Measurements from ENCODE around the gene PLCB4. TPM values are rescaled to one million over a fixed set of nuclear protein-coding genes. Genes with fewer than 3 reads are reported as not detected.

Gene PLCB4
- total RNA-seq, 1 donor from 2014 or later = 1.6 TPM

DNA sequence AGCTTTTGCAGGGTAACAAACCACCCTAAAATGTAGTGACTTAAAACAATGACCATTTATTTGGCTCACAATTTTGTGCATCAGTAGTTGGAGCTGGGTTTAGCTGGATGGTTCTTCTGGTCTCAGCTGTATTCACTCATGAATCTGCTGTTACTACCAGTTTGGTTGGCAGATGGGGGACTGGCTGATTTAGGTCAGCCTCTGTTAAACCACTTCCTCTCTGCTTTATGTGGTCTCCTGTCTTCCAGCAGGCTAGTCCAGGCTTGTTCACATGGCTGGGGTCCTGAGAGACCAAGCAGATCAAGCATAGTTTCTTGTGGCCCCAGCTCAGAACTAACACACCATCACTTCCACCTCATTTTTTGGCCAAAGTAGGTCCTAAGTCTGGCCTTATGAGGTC, 378.3 kb downstream of the PLCB4 start:
- Histone ChIP-seq H3K4me3 (ENCODE audit: low read depth, low read length) (no peak overlapping the region), H3K27me3 (ENCODE audit: control insufficient read depth, insufficient read depth, low read length) (no peaks in the 10 kb centered on the region), H3K36me3 (ENCODE audit: control insufficient read depth, insufficient read depth, low read length) (no peaks in the 10 kb centered on the region)
- TF ChIP-seq, protein P1, sequence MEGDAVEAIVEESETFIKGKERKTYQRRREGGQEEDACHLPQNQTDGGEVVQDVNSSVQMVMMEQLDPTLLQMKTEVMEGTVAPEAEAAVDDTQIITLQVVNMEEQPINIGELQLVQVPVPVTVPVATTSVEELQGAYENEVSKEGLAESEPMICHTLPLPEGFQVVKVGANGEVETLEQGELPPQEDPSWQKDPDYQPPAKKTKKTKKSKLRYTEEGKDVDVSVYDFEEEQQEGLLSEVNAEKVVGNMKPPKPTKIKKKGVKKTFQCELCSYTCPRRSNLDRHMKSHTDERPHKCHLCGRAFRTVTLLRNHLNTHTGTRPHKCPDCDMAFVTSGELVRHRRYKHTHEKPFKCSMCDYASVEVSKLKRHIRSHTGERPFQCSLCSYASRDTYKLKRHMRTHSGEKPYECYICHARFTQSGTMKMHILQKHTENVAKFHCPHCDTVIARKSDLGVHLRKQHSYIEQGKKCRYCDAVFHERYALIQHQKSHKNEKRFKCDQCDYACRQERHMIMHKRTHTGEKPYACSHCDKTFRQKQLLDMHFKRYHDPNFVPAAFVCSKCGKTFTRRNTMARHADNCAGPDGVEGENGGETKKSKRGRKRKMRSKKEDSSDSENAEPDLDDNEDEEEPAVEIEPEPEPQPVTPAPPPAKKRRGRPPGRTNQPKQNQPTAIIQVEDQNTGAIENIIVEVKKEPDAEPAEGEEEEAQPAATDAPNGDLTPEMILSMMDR (IDR thresholded peaks at IDR 0.05; ENCODE audit: insufficient read depth, low read length, severe bottlenecking) = no peak
- no peak for FAIRE-seq
- no peak for DNase-seq (ENCODE audit: low read depth)

DNA sequence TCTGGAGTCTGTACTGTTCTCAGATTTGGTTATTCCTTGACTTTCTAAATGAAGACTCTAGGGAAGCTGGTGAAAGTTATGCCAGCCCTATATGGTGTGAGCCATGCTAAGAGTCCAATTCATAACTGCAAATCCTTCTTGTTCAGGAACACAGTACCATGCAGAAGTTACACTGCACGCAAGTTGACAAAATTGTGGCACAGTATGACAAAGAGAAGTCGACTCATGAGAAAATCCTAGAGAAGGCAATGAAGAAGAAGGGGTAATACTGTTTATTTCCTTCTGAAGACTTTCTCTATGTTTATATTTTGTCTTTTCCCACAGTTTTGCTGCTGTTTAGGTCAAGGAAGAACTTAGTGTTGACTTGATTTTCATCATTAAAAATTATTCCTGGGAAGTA, 384.3 kb downstream of the PLCB4 start:
- H3K36me3 ChIP-seq (ENCODE audit: control insufficient read depth, insufficient read depth, low read length) = no peaks in the 10 kb centered on the region
- TF ChIP-seq, protein P1 (IDR thresholded peaks at IDR 0.05; ENCODE audit: insufficient read depth, low read length, severe bottlenecking) = no peak
- H3K27me3 ChIP-seq (ENCODE audit: control insufficient read depth, insufficient read depth, low read length) = no peaks in the 10 kb centered on the region
- FAIRE-seq (no peak), DNase-seq (ENCODE audit: low read depth) (no peak)
- no peak overlapping the region for H3K4me3 ChIP-seq (ENCODE audit: low read depth, low read length)

DNA sequence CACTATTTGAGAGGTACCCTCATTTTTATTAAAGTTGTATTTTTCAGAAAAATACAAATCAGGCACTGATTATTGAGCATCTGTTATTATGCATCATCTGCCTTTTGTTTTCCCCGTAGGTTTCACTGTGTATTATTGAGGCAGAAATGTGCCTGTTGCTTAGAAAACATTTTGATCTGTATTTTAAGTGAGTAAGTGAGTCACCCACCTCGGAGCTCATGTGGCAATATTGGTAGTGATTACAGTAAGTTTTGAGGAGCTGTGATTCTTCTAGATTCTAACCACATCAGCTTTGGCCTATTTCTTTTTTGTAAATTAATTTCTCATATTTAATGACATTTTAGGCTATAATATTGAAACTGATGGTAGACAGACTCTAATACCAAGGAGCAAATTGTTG, 385.9 kb downstream of the PLCB4 start:
- Histone ChIP-seq H3K4me3 (ENCODE audit: low read depth, low read length) (no peak overlapping the region), H3K36me3 (ENCODE audit: control insufficient read depth, insufficient read depth, low read length) (no peaks in the 10 kb centered on the region), H3K27me3 (ENCODE audit: control insufficient read depth, insufficient read depth, low read length) (no peaks in the 10 kb centered on the region)
- peak; percentile 12 for DNase-seq (ENCODE audit: low read depth)
- FAIRE-seq = no peak
- TF ChIP-seq, protein P1 (IDR thresholded peaks at IDR 0.05; ENCODE audit: insufficient read depth, low read length, severe bottlenecking) = no peak

DNA sequence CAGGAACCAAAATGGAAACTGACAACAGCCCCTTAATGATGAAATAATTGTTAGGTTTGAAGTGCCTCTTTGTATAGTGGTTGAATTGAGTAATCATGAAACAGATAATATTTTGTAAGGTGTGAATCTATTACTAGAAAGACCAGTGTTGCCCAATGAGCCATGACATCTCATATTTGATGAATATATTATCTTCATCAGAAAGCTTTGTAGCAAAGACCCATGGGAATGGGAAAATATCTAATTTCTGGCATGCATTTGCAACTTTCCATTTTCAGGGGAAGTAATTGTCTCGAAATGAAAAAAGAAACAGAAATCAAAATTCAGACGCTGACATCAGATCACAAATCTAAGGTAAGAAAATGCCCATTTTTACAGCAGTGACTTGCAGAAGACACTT, 388.2 kb downstream of the PLCB4 start:
- H3K36me3 ChIP-seq (ENCODE audit: control insufficient read depth, insufficient read depth, low read length) = no peaks in the 10 kb centered on the region
- DNase-seq (ENCODE audit: low read depth) = no peak
- no peaks in the 10 kb centered on the region for H3K27me3 ChIP-seq (ENCODE audit: control insufficient read depth, insufficient read depth, low read length)
- FAIRE-seq = no peak
- no peak overlapping the region for H3K4me3 ChIP-seq (ENCODE audit: low read depth, low read length)
- TF ChIP-seq, protein P1 (IDR thresholded peaks at IDR 0.05; ENCODE audit: insufficient read depth, low read length, severe bottlenecking) = no peak

DNA sequence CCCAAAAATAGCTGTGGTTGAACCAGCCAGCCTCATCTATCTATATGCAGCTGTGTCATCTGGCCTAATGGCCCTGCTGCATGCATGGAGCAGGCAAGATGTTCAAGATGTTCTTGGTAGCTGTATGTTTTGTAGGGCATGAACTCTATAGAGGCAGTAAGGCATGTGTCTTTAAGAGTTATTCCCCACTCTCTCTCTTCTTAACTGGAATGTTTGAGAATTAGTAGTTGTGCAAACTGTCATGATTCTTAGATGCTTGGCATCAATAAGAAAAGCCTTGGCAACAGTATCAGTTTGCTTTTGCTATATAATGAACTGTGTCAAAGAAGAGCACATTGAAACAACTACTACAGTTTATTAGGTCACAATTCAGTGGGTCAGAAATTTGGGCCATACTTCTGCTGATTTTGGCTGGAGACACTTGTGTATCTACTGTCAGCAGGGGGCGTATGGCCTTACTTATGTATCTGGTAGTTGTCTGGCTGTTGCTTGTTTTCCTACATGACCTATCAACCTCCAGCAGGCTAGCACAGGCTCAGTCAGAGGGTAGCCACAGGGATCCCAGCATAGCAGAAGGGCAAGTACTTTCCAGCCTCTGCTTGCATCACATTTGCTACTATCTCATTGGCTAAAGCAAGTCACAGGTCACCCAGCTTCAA, 389.4 kb downstream of the PLCB4 start:
- FAIRE-seq (no peak), DNase-seq (ENCODE audit: low read depth) (peak; percentile 80)
- no peaks in the 10 kb centered on the region for H3K36me3 ChIP-seq (ENCODE audit: control insufficient read depth, insufficient read depth, low read length)

More for the DNA sequence above, 389.4 kb downstream of the PLCB4 start:
- TF ChIP-seq, protein P1 (IDR thresholded peaks at IDR 0.05; ENCODE audit: insufficient read depth, low read length, severe bottlenecking) = peak; percentile 56
- Histone ChIP-seq H3K4me3 (ENCODE audit: low read depth, low read length) (no peak overlapping the region), H3K27me3 (ENCODE audit: control insufficient read depth, insufficient read depth, low read length) (no peaks in the 10 kb centered on the region)
